Germinal center (tissue), 1 donor: ENCODE results near the gene TERB2.
"Not testable (repeated sequence)": the region's sequence is repeated elsewhere in the genome, so short reads cannot be mapped to it uniquely, and the experiment has no call there.

Experiments
- DNase-seq: peaks from one replicate; pipeline ENCODE4 v3.0.0; 2012; ENCODE audit warnings: mixed read lengths, low spot score

TERB2 gene

GRCh38 chr15:44956388-44956787 is at the start of gene TERB2:
TSS of gene TERB2 (plus strand) at chr15:44956687. CDS start at chr15:44956719, 32 bp downstream.
- DNase-seq: no peak

GRCh38 chr15:44909423-44909822 is 47.1 kb upstream of the TERB2 start:
- no peak for DNase-seq

- DNase-seq: no peak
These were observed 45.4 kb upstream of the TERB2 start for GRCh38 chr15:44910981-44911625.

GRCh38 chr15:44912186-44912585 is 44.3 kb upstream of the TERB2 start:
- DNase-seq: not testable (repeated sequence)

GRCh38 chr15:44912974-44913448 is 43.5 kb upstream of the TERB2 start:
- DNase-seq: not testable (repeated sequence)

- DNase-seq: no peak
These were observed 38.4 kb upstream of the TERB2 start for GRCh38 chr15:44918136-44918535.

- not testable (repeated sequence) for DNase-seq
These were observed 27.8 kb upstream of the TERB2 start for GRCh38 chr15:44928658-44929057.

- not testable (repeated sequence) for DNase-seq
These were observed 26.2 kb upstream of the TERB2 start for GRCh38 chr15:44930283-44930682.

- not testable (repeated sequence) for DNase-seq
These were observed 1.8 kb downstream of the TERB2 start for GRCh38 chr15:44958302-44958701.

GRCh38 chr15:44968475-44968874 is 12.0 kb downstream of the TERB2 start:
- no peak for DNase-seq

GRCh38 chr15:44971036-44971435 is 14.5 kb downstream of the TERB2 start:
- no peak for DNase-seq

GRCh38 chr15:44976183-44976582 is 19.7 kb downstream of the TERB2 start:
- not testable (repeated sequence) for DNase-seq

GRCh38 chr15:44977781-44978180 is 21.3 kb downstream of the TERB2 start:
- not testable (repeated sequence) for DNase-seq

- not testable (repeated sequence) for DNase-seq
These were observed 23.3 kb downstream of the TERB2 start for GRCh38 chr15:44979617-44980339.

GRCh38 chr15:44984144-44984543 is 27.7 kb downstream of the TERB2 start:
- not testable (repeated sequence) for DNase-seq

GRCh38 chr15:44986346-44987055 is 30.0 kb downstream of the TERB2 start:
- DNase-seq: not testable (repeated sequence)

GRCh38 chr15:44987711-44988110 is 31.2 kb downstream of the TERB2 start:
- not testable (repeated sequence) for DNase-seq

- DNase-seq: not testable (repeated sequence)
These were observed 31.8 kb downstream of the TERB2 start for GRCh38 chr15:44988184-44988869.

GRCh38 chr15:44988870-44989219 is 32.4 kb downstream of the TERB2 start:
- DNase-seq: not testable (repeated sequence)

GRCh38 chr15:44997632-44998031 is 41.1 kb downstream of the TERB2 start:
- not testable (repeated sequence) for DNase-seq

- no peak for DNase-seq
These were observed 42.6 kb downstream of the TERB2 start for GRCh38 chr15:44999105-44999504.

- not testable (repeated sequence) for DNase-seq
These were observed 44.7 kb downstream of the TERB2 start for GRCh38 chr15:45001180-45001579.
